Activated T-helper 1 cell treated with Interleukin-2 at 50 U/mL for 16 hours (primary cell): ENCODE results near the gene KIF20B.

Source experiments
- DNase-seq: peaks from one replicate; pipeline ENCODE4 v3.0.0-alpha.2; 2020; ENCODE audit warnings: low read depth

The KIF20B gene, protein sequence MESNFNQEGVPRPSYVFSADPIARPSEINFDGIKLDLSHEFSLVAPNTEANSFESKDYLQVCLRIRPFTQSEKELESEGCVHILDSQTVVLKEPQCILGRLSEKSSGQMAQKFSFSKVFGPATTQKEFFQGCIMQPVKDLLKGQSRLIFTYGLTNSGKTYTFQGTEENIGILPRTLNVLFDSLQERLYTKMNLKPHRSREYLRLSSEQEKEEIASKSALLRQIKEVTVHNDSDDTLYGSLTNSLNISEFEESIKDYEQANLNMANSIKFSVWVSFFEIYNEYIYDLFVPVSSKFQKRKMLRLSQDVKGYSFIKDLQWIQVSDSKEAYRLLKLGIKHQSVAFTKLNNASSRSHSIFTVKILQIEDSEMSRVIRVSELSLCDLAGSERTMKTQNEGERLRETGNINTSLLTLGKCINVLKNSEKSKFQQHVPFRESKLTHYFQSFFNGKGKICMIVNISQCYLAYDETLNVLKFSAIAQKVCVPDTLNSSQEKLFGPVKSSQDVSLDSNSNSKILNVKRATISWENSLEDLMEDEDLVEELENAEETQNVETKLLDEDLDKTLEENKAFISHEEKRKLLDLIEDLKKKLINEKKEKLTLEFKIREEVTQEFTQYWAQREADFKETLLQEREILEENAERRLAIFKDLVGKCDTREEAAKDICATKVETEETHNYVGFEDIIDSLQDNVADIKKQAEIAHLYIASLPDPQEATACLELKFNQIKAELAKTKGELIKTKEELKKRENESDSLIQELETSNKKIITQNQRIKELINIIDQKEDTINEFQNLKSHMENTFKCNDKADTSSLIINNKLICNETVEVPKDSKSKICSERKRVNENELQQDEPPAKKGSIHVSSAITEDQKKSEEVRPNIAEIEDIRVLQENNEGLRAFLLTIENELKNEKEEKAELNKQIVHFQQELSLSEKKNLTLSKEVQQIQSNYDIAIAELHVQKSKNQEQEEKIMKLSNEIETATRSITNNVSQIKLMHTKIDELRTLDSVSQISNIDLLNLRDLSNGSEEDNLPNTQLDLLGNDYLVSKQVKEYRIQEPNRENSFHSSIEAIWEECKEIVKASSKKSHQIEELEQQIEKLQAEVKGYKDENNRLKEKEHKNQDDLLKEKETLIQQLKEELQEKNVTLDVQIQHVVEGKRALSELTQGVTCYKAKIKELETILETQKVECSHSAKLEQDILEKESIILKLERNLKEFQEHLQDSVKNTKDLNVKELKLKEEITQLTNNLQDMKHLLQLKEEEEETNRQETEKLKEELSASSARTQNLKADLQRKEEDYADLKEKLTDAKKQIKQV (N-terminal part only)

DNA sequence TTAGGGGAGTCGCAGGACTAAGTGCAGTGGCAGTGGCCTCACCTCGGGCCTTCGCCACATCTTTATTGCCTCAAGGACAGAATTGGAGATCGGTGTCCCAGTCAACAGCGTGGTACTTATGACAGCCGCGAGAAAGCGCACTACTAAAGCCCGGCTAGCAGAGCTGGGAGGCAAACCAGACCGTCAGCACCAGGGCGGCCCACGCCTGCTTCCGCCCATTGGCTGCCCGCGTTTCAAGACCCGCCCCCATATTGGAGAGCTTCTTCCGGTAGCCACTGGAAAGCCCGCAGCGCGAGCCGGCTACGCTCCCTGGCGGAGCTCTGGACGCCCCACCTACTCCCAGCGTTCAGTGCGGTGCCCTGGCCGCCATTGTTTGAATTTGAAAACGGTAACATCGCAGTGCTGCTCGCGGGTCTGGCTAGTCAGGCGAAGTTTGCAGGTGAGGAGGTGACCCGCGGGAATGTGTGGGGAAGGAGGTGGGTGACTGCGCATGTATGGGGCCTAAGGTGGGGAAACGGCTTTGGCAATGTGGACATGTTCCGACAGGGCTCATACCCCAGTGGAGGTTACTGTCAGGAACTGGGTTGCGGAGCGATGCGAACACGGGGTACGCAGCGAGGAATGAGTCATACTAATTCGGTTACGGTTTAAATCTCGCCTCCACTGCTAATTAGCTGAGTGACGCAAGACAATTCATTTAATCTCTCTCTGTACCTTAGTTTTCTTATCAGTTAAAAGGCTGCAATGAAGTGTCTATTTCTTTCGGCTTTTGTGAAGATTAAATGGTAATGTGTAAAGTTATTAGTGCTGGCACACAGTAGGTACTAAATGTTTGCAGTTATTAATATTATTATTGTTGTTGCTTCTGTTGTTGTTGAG is at the start of gene KIF20B:
Gene KIF20B (plus strand): TSS at position 349 of the 879 bp plus-strand sequence. CDS start 3,705 bp downstream, outside the sequence.
- DNase-seq, result peak; percentile 91

DNA sequence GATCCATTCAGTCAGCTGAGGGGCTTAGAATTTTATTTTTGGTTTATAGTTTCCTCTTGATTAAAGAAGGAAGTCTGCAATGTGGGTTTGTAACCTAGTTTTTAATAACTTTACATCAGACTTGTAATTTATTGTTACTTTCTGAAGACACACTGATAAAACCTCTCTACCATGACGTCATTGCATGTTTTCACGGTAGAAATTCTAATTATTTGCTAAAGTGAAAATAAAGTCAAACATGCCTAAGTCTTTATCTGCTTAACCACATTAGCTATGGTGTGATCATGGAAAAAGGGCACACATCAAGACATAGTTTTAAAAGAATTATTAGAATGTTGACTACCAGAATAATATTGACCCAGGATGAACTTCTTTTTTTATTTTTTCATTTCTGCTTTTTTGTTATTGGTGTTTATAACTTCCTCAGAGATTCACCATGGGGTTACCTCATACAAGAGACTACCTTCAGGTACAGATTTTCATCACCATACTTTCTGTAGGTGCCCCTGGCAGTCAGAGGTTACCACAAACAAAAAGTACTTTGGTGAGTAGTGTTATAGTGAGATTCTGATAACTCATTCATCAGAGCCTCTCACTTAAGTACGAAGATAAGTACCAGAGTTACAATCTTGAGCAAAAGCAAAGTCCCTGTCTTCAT is 49.3 kb upstream of the KIF20B start:
- no peak for DNase-seq

DNA sequence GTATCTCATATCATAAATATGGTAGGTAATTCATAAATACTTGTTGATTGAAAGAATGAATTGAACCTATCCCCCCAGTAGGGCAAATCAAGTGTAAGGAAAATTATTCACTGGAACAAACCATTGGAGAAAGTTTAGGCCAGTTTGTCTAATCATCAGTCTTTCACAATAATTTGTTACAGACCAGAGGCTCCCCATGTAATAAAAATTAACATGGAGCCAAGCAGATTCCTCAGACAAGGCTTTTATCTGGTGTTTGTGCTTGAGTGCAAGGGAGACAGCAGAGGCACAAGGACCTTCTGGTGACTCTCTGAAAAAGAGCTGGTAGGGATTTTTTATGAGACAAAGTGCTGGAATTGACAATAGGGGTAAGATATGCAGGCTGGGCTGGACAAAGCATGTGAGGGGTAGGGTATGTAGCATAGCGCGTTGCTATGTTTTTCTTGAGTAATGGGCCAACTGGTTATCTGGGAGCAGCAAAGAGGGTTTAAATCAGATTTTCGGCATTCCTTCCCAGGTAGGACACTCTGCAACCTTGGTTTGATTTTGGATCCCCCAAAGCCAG is 48.5 kb upstream of the KIF20B start:
- DNase-seq, result no peak

DNA sequence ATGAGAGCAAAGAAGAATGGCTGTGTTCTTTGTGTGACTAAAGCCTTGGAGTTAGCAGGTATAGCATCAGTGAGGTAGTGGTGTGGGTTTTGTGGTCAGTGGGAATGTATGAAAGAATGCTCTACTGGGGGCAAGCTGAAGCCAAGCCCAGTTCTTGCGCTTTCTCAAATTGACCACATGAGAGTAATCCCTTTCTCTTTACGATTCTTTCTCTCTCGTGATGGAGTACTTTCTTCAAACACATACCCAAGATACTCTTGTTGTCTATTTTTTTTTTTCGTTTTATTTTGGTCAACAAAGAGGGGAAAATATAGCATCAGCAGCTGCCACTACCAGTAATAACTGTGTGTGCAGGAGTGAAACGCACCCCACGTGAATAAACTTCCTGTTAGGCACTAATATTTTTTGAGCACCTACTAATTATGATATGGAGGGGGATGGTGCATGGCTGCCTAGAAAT is 48.0 kb upstream of the KIF20B start:
- DNase-seq, result no peak

DNA sequence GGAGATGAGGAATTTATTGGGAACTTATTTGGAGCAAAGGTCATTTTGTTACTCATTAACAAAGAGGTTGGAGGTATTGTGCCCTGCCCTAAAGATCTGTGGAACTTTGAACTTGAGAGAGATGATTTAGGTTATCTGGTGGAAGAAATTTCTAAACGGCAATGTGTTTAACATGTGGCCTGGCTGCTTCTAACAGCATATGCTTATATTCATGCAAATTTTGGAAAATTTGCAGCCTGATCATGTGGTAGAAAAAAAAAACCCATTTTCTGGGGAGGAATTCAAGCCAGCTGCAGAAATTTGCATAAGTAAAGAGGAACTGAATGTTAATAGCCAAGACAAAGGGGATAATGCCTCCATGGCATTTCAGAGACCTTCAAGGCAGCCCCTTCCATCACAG is 45.7 kb upstream of the KIF20B start:
- no peak for DNase-seq

DNA sequence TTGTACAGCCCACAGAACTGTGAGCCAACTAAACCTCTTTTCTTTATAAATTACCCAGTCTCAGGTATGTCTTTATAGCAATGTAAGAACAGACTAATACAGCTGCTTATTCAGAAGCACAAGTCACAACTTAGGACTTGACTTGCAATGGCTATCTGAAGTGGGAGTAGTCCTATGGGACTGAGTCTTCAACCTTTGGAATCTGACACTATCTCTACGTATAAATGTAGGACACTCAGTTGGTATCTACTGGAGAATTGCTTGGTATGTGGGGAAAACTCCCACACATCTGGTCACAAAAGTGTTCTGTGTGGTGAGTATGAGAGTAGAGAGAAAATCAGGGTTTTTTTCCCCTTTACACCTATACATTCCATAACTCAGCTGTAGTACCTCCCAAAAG is 44.1 kb upstream of the KIF20B start:
- DNase-seq, result no peak

DNA sequence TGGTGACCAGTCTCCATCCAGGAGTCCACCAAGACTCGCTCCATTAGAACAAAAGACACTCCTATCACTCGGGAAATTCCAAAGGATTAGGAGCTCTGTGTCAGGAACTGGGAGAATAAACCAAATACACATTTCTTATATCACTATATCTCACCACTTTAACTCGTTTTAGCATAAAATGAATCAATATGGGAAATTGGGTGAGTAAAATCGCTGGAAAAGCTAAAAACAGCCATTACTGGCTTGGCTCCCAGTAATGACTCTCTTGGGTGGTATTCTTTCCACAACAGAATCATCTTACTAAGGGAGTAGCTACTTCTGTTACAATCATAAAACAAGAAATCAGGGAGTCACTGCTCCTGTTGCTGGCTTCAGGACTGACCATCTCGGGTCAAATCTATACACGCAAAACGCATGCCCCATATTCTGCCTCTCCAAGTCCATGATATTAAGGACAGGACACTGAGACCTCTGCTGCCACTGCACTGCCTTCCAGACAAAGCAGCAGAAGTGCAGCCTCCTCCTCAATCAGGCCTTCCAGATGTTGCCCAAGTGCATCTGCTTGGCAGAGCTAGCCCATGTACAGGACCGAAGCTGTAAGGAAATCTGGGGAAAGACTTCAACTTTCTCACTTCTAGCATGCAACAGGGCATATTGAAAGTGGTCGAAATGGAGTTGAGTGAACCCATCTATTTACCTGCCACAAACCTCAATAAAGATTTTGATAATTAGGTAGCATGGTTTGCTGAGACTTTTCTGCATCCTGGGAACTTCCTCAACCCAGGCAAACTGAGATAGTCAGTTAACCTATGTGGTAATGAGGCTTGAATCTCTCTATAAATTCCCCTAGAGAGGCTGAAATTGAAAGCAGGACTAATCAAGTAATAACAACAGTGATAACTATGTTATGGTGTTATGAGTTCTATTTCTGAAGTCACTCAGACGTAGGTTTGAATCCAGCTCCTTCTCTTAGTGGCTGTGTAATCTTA is 42.0 kb upstream of the KIF20B start:
- no peak for DNase-seq

DNA sequence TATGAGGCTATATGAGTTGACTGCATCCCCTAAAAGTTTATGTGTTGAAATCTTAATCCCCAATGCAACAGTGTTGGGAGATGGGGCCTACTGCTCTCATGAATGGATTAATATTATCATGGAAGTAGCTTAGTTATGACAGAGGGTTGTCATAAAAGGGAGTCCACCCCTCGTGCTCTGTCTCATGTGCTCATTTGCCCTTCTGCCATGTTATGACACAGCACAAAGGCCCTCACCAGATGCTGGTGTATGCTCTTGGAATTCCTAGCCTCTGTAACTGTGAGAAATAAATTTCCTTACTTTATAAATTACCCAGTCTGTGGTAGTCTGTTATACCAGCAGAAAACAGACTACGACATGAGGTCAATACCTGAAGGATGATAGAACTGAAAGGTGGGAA is 38.8 kb upstream of the KIF20B start:
- no peak for DNase-seq

DNA sequence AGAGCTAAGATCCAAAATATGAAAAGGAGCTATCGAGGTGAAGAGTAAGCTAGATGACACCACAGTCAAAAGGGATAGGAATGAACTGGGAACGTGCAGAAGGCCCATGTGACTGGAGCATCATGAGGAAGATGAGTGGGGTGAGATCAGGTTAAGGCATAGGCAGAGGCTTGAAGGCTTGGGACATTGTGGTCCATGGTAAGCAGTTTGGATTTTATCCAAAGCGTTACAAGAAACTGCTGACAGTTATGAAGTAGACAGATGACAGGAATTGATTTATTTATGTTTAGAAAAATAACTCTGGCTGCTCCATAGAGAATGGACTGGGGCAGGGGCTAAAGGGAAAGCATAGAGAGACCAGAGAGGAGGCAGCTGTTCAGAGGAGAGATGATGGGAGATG is 38.2 kb upstream of the KIF20B start:
- DNase-seq, result no peak

DNA sequence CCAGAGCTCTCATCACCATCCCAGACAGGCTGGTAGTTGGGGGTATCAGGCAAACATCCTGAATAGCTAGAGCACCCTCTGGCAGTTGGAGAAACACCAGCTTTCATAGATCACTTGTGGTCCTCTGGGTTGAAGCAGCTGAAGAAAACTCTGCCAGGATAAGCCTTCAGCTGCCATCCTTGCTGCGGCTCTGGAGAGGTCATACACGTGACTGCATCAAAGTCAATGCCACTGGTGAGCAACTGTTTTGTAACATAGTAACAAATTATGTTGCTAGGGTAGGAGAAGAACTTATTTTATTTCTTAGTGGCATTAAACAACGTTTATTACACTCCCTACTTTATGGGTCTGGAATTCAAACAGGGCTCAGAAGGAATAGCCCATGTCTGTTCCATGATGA is 37.2 kb upstream of the KIF20B start:
- no peak for DNase-seq

DNA sequence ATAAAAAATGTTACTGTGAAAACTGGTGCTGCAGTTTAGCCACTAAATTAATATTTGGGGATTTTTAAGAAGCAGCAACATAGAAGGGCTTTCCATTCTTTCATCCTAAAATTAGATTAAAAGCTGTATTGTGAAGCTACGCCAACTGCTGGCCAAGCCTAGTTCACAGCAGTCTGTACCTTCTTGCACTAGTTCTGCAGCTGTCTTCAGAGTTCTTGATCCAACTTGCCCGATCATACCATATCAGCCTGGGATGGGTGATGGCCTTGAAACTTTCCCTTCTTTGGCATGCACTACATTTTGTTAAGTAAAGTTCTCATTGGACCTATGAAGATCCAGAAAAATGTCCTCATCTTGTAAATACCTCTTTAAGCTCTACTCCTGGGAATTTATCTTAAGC is 36.1 kb upstream of the KIF20B start:
- no peak for DNase-seq

DNA sequence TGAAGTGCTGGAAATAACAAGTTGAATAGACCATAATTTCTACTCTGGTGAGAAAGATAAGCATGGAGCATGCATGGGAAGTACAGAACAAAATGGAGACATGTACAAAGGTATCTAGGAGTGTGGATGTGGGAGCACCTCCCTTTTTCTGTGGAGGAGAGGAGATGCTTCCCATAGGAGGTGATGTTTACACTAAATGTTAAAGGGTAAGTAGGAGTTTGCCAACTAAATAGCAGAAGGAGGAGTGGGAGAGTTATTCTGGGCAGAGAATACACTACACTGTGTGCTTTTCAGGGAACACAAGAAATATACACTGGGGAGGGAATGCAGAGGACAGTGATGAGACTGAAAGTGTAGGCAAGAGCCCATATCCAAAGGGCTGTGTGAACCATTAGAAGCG is 35.3 kb upstream of the KIF20B start:
- DNase-seq, result no peak

DNA sequence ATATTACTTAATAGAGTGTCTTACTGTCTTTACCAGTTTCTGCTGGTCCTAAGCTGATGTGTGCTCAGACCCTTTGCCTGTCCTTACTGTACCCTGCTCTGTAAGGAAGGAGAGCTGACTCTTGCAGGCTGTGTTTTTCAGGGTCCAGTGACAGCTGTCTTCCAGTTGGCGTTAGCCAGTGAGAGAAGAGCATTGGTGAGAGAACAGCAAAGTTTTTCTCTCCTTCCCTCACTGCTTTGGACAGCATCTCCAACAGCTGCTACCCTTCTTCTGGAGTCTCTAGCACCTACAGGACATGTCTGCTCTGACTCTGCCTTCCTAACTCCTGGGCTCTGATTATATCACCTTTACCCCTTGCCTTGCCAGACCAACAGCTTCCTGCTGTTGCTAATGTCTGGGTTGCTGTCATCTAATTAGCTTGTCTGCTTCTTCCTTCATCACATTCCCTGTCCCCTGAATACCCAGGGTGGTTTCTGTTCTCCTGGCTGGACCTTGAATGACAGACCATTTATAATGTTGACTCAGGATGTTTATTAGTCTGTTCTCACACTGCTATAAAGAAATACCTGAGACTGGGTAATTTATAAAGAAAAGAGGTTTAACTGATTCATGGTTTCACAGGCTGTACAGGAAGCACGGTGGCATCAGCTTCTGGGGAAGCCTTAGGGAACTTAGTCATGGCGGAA is 32.9 kb upstream of the KIF20B start:
- no peak for DNase-seq

DNA sequence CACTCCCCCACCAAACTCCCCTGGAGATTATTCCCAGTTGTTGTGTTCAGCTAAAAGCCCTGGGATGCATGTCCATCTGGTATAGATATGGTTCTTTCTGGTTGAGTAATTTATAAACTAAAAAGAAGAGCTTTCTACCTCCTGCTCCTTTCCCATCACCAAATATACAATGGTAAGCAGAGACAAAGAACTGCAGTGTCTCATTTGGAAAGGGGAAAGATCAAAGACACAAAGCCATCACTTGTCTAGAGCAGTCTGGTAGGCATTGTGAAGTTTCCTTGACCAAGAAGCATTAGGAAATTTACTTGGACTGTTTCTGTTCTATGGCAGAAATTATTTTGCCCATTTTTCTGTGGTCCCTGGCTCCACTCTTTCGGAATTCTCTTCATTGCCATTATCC is 31.4 kb upstream of the KIF20B start:
- no peak for DNase-seq

DNA sequence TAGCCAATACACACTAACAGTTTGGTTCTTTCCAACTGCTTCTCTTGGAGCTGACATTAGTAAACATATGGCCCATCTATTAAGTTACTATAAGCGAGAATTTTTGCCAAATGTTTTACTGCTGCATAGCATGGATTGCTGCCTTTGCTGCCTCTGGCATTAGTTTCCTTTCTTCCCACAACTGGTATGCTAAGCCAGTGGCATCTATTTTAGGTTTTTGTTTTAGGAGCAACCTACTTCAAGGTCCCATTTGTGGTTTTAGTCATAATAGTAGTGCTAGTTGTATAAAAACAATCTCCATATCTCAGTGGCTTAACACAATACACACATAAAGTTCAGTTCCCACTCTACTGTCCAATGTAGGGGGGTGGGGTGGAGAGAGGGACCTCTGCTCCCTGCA is 30.5 kb upstream of the KIF20B start:
- no peak for DNase-seq

DNA sequence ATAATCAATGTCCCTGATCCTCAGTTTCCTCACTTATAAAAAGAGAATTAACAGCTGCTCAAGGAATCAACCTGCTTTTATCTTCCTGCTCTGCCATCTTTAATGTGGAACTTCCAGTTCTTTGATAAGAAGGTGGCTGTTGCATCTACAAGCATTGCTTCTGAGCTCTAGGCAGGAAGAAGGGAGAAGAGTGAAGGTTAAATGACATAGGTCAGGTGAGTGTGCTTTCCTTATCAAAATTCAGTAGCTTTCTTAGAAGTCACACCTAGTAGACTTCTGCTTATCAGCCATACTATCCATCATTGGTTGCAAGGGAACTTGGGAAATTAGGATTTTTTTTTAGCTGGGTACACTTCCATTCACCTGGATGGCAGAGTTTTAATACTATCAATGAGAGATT is 24.0 kb upstream of the KIF20B start:
- no peak for DNase-seq

DNA sequence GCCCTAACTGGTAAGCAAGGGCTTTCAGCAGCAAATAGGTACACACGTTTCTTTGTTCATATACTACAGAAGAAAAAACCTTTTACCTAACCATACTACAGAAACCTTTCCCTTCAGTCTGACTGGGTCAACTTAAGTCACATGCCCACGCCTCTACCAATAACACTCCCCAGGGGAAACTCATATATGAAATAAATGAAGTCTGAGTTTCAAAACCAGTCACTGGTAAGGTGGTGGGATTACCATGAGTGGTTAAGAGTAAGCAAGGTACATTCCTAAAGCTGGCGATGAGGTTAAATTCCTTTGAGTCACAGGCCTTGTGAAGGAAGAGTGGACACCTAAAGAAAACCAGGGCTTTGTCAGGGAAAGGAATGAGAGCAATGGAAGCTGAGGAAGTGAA is 21.4 kb upstream of the KIF20B start:
- DNase-seq, result no peak

DNA sequence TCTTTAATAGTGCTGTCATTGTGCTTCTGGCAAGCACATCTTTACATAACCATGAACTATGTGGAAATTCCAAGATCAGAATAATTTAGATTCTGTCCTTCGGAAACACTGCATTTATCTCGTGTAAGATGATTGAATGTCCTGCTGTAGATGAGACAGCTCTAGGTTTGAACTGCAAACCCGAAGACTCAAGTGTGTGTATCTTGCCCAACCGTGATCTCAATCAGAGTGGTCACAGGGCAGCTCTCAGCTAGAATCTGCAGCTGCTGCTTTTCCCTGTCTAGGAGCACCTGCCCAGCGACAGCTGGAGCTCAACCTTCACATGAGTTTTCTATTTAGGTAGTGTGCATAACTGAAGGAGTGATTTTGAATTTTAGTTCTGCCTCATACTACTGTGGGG is 17.5 kb upstream of the KIF20B start:
- DNase-seq, result no peak

DNA sequence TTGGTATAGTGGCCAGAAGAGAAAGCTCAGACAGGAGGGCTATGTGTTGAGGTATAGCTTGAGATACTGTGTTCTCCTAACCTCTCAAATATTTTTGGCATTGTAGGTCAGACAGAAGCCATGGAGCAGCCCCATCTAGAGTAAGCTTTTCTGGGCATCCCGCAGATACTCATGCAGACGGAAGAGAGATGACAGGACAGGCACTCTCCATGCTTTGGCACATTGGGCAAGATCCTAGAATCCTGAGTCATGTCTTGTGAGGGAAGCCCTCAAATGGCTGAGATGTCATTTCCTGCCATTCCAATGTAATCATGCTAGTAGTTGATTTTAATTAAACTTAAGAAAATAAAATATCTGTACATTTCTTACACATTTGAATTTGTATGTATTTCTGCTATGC is 16.8 kb upstream of the KIF20B start:
- DNase-seq, result no peak
